CD14-positive monocyte (primary cell): ENCODE measurements around the gene WWOX. TPM values are rescaled to one million over a fixed set of nuclear protein-coding genes. Genes with fewer than 3 reads are reported as not detected.

Experiments
- DNase-seq, 3 donors: peaks; one replicate each; pipeline ENCODE4 v3.0.0-alpha.2; 2011 to 2022
- H2AFZ ChIP-seq: 2 replicates; pipeline ENCODE4 v1.6.0; 2012; ENCODE audit warnings: mild to moderate bottlenecking, low read depth, low read length, inconsistent platforms; ENCODE audit not compliant: insufficient read depth, poor library complexity, severe bottlenecking
- H3K27ac ChIP-seq, 2 donors: 1 replicate in 1 of 2; 2 replicates in 1 of 2; pipeline ENCODE4 v1.5.1; 2012 to 2013; ENCODE audit warnings: low read length in 2 of 2, control low read depth in 1 of 2, inconsistent platforms in 1 of 2, low read depth in 1 of 2, mild to moderate bottlenecking in 1 of 2
- H3K27me3 ChIP-seq, 2 donors: one replicate each; pipeline versions ENCODE4 v1.6.0 to v1.6.1; 2011 to 2013; ENCODE audit warnings: low read length in 2 of 2; ENCODE audit not compliant: control insufficient read depth in 2 of 2, insufficient read depth in 2 of 2
- H3K36me3 ChIP-seq, 2 donors: replicated peaks in 1 of 2; 1 replicate in 1 of 2; 2 replicates in 1 of 2; pipeline versions ENCODE4 v1.5.1 to v1.6.1; 2012 to 2013; ENCODE audit warnings: low read length in 2 of 2, control low read depth in 1 of 2, inconsistent platforms in 1 of 2, mild to moderate bottlenecking in 1 of 2; ENCODE audit not compliant: insufficient read depth in 2 of 2, control insufficient read depth in 1 of 2
- H3K4me1 ChIP-seq, 2 donors: 1 replicate in 1 of 2; 2 replicates in 1 of 2; pipeline versions ENCODE4 v1.5.1 to v1.6.1; 2012 to 2013; ENCODE audit warnings: low read length in 2 of 2, control low read depth in 1 of 2, inconsistent platforms in 1 of 2, mild to moderate bottlenecking in 1 of 2, moderate library complexity in 1 of 2; ENCODE audit not compliant: insufficient read depth in 2 of 2, control insufficient read depth in 1 of 2
- H3K4me2 ChIP-seq: replicated peaks from 2 replicates; pipeline ENCODE3; 2012; ENCODE audit warnings: low read length, moderate library complexity, mild to moderate bottlenecking; ENCODE audit not compliant: poor library complexity, severe bottlenecking; ENCODE audit errors: extremely low read depth
- H3K4me3 ChIP-seq, 3 experiments: fragments of 200-600 bp in 1 of 3; sonication (generic) in 1 of 3; replicated peaks in 1 of 3; 1 replicate in 2 of 3; 2 replicates in 1 of 3; pipeline ENCODE4 v1.5.1; 2011 to 2013; ENCODE audit warnings: low read length in 3 of 3, mild to moderate bottlenecking in 3 of 3, control low read depth in 2 of 3, low read depth in 2 of 3, inconsistent platforms in 1 of 3, moderate library complexity in 1 of 3
- H3K79me2 ChIP-seq: 2 replicates; pipeline ENCODE4 v1.6.0; 2012; ENCODE audit warnings: mild to moderate bottlenecking, control low read depth, inconsistent platforms, low read length, moderate library complexity; ENCODE audit not compliant: insufficient read depth
- H3K9ac ChIP-seq: 2 replicates; pipeline ENCODE4 v1.6.0; 2017; ENCODE audit warnings: low read length, mild to moderate bottlenecking; ENCODE audit not compliant: insufficient read depth, poor library complexity, severe bottlenecking
- H3K9me3 ChIP-seq, 2 donors: replicated peaks in 1 of 2; 1 replicate in 1 of 2; 2 replicates in 1 of 2; pipeline versions ENCODE4 v1.5.1 to v1.6.1; 2012 to 2013; ENCODE audit warnings: low read length in 2 of 2, control low read depth in 1 of 2; ENCODE audit not compliant: control insufficient read depth in 1 of 2, insufficient read depth in 1 of 2
- H4K20me1 ChIP-seq: 2 replicates; pipeline ENCODE4 v1.6.0; 2012; ENCODE audit warnings: mild to moderate bottlenecking, low read length, control low read depth, moderate library complexity; ENCODE audit not compliant: insufficient read depth
- H3K27ac Mint-ChIP-seq, 7 donors: one replicate each; pipeline ENCODE4 v1.8.0; 2020; ENCODE audit warnings: mild to moderate bottlenecking in 7 of 7, mixed read lengths in 7 of 7, moderate library complexity in 6 of 7, inconsistent platforms in 2 of 7
- H3K27me3 Mint-ChIP-seq, 3 donors: one replicate each; pipeline ENCODE4 v1.8.0; 2021 to 2022; ENCODE audit warnings: low read depth in 3 of 3, mild to moderate bottlenecking in 3 of 3, mixed read lengths in 3 of 3, moderate library complexity in 3 of 3, inconsistent platforms in 1 of 3
- H3K36me3 Mint-ChIP-seq, 2 donors: one replicate each; pipeline ENCODE4 v1.8.0; 2020; ENCODE audit warnings: mixed read lengths in 2 of 2, inconsistent platforms in 1 of 2, mild to moderate bottlenecking in 1 of 2
- H3K4me1 Mint-ChIP-seq: one replicate; pipeline ENCODE4 v1.8.0; 2020; ENCODE audit warnings: mild to moderate bottlenecking, mixed read lengths
- H3K4me3 Mint-ChIP-seq, 2 donors: one replicate each; pipeline ENCODE4 v1.8.0; 2020; ENCODE audit warnings: mild to moderate bottlenecking in 2 of 2, mixed read lengths in 2 of 2, moderate library complexity in 1 of 2
- H3K9me3 Mint-ChIP-seq, 7 donors: one replicate each; pipeline ENCODE4 v1.8.0; 2020 to 2022; ENCODE audit warnings: mixed read lengths in 7 of 7, mild to moderate bottlenecking in 6 of 7, moderate library complexity in 6 of 7, inconsistent platforms in 2 of 7
- CTCF ChIP-seq: fragments of 200-600 bp; IDR thresholded peaks from one replicate; pipeline ENCODE4 v1.8.0; 2022; ENCODE audit warnings: antibody characterized with exemption, mild to moderate bottlenecking
- WGBS: methylation state at CpG from one replicate; pipeline ENCODE4 v1.1.5; 2013; ENCODE audit warnings: missing lambda C conversion rate; ENCODE audit not compliant: insufficient coverage; 5-methylcytosine and 5-hydroxymethylcytosine counted together
- intact Hi-C, 2 donors: fragments of 100-400 bp; cut with micrococcal nuclease; formaldehyde crosslinking; loops; one replicate each; pipeline versions ENCODE4 v1.15.0 to v1.15.1; 2023
- polyA plus RNA-seq, 3 donors: library from polyadenylated mRNA; depleted of rRNA in 1 of 3; unstranded in 2 of 3; stranded (reverse) in 1 of 3; fragments of 300-500 nt in 2 of 3; fragments of >200 nt in 1 of 3; fragmentation: Illumina TruSeq in 2 of 3; gene quantifications; 1 replicate in 2 of 3; 2 replicates in 1 of 3; pipeline ENCODE4 v1.2.3, GENCODE V29; 2012 to 2021

WWOX gene
- polyA plus RNA-seq, 3 donors: 4.0 to 7.0 (median 6.3) TPM

GRCh38 chr16:78919852-78920251 is 820.4 kb downstream of the WWOX start:
- no peak overlapping the region for H3K4me3 ChIP-seq
- H3K4me1 Mint-ChIP-seq: no peaks in the 10 kb centered on the region
- H2AFZ ChIP-seq: no peak overlapping the region
- H3K27me3 ChIP-seq: no peaks in the 10 kb centered on the region
- no peak for DNase-seq
- no peaks in the 10 kb centered on the region for H3K4me1 ChIP-seq
- H3K36me3 ChIP-seq: no peaks in the 10 kb centered on the region
- H3K4me3 Mint-ChIP-seq: no peak overlapping the region
- 95% methylated on average over 4 of the region's 8 CpGs for WGBS
- intact Hi-C loops: loop anchor here in 1 of 2 donors (10.0 kb wide), 1 partner anchor 685 kb away; the partner anchor contains the start of gene MAF
- no peak overlapping the region for H3K9ac ChIP-seq
- H3K9me3 Mint-ChIP-seq: peaks cover 5 to 34% (median 23%) of the 10 kb centered on the region in 7 donors
- no peaks in the 10 kb centered on the region for H4K20me1 ChIP-seq
- no peak for TF ChIP-seq CTCF
- H3K27ac Mint-ChIP-seq: no peak overlapping the region
- no peak overlapping the region for H3K4me2 ChIP-seq
- H3K27ac ChIP-seq: no peak overlapping the region
- H3K79me2 ChIP-seq: no peaks in the 10 kb centered on the region
- H3K27me3 Mint-ChIP-seq: peaks cover 0 to 1% (median 1%) of the 10 kb centered on the region in 3 donors
- peaks cover 17 to 21% of the 10 kb centered on the region in 2 donors for H3K9me3 ChIP-seq
- no peaks in the 10 kb centered on the region for H3K36me3 Mint-ChIP-seq

- H3K27ac Mint-ChIP-seq: no peak overlapping the region
- no peak overlapping the region for H3K4me3 ChIP-seq
- no peak overlapping the region for H2AFZ ChIP-seq
- no peak for DNase-seq
- 60% methylated on average over 1 of the region's 3 CpGs for WGBS
- no peak overlapping the region for H3K9ac ChIP-seq
- H3K9me3 ChIP-seq: peaks cover 17 to 21% of the 10 kb centered on the region in 2 donors
- no peaks in the 10 kb centered on the region for H4K20me1 ChIP-seq
- no peaks in the 10 kb centered on the region for H3K79me2 ChIP-seq
- intact Hi-C loops: loop anchor here in 1 of 2 donors (10.0 kb wide), 1 partner anchor 684 kb away; the partner anchor contains the start of gene MAF
- TF ChIP-seq CTCF: no peak
- H3K4me3 Mint-ChIP-seq: no peak overlapping the region
- no peak overlapping the region for H3K4me2 ChIP-seq
- no peaks in the 10 kb centered on the region for H3K36me3 Mint-ChIP-seq
- H3K36me3 ChIP-seq: no peaks in the 10 kb centered on the region
- H3K27me3 Mint-ChIP-seq: peaks cover 0 to 1% (median 1%) of the 10 kb centered on the region in 3 donors
- no peaks in the 10 kb centered on the region for H3K4me1 Mint-ChIP-seq
- H3K9me3 Mint-ChIP-seq: peaks cover 5 to 33% (median 23%) of the 10 kb centered on the region in 7 donors
- H3K27me3 ChIP-seq: no peaks in the 10 kb centered on the region
- H3K4me1 ChIP-seq: no peaks in the 10 kb centered on the region
- H3K27ac ChIP-seq: no peak overlapping the region
Measured at GRCh38 chr16:78920621-78921020, 821.2 kb downstream of the WWOX start.
